K562 (cell line): Measurements from ENCODE around the gene ANKS1A.
"Not testable (repeated sequence)": the region's sequence is repeated elsewhere in the genome, so short reads cannot be mapped to it uniquely, and the experiment has no call there.

Source experiments
- HDGF ChIP-seq: fragments of 450-650 bp; IDR thresholded peaks from 2 replicates; pipeline ENCODE4 v1.6.1; 2016
- KLF10 ChIP-seq: fragments of 250-450 bp; sonication (Bioruptor Pico); IDR thresholded peaks from 2 replicates; pipeline ENCODE4 v1.6.1; 2021; ENCODE audit warnings: matching md5 sums
- SOX6 ChIP-seq: fragments of 450-650 bp; IDR thresholded peaks from 2 replicates; pipeline ENCODE4 v1.6.1; 2014; ENCODE audit warnings: mild to moderate bottlenecking
- TAF15 ChIP-seq: fragments of 200-400 bp; formaldehyde crosslinking; IDR thresholded peaks from 2 replicates; pipeline ENCODE4 v1.6.1; 2017; ENCODE audit warnings: mild to moderate bottlenecking, low read depth, low read length, moderate library complexity
- TGIF2 ChIP-seq: sonication (generic); formaldehyde crosslinking; IDR thresholded peaks from 2 replicates; pipeline ENCODE4 v1.8.1; 2022; ENCODE audit warnings: mild to moderate bottlenecking, missing genetic modification reagents, moderate library complexity
- TF ChIP-seq, protein P1 (sequence below), 3 experiments: IDR thresholded peaks in 2 of 3; conservative IDR thresholded peaks in 1 of 3; 2 replicates each; pipeline ENCODE4 v1.5.1; 2011 to 2012; ENCODE audit warnings: low read length in 3 of 3, mild to moderate bottlenecking in 3 of 3, control low read depth in 2 of 3, improper control_type of control experiment in 1 of 3, inconsistent platforms in 1 of 3, low read depth in 1 of 3, mixed read lengths in 1 of 3, moderate library complexity in 1 of 3; ENCODE audit not compliant: insufficient read depth in 2 of 3
- TF ChIP-seq, protein P2 (sequence below): fragments of 450-650 bp; formaldehyde crosslinking; IDR thresholded peaks from 2 replicates; pipeline ENCODE4 v1.4.0; 2020; ENCODE audit warnings: mild to moderate bottlenecking, moderate library complexity

DNA sequence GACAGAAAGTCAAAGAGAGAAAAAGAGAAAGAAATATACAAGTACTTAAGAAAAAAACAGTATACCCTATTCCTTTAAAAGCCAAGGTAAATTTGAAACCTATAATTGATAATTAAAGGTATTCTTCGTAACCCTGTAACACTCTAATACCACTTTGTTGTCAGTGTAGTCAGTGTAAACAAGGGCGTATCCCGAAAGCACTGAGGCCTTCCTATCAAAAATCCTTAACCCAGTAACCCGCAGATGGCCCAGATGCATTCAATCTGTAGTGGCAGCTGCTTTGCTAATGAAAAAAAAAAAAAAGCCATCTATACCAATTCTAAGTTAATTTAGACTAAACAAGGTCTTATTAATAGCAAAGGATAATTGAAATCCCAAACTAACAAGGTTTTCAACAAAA is 110.9 kb downstream of the ANKS1A start:
- not testable (repeated sequence) for TF ChIP-seq TAF15, TGIF2, SOX6, HDGF, KLF10
- TF ChIP-seq, protein P1, sequence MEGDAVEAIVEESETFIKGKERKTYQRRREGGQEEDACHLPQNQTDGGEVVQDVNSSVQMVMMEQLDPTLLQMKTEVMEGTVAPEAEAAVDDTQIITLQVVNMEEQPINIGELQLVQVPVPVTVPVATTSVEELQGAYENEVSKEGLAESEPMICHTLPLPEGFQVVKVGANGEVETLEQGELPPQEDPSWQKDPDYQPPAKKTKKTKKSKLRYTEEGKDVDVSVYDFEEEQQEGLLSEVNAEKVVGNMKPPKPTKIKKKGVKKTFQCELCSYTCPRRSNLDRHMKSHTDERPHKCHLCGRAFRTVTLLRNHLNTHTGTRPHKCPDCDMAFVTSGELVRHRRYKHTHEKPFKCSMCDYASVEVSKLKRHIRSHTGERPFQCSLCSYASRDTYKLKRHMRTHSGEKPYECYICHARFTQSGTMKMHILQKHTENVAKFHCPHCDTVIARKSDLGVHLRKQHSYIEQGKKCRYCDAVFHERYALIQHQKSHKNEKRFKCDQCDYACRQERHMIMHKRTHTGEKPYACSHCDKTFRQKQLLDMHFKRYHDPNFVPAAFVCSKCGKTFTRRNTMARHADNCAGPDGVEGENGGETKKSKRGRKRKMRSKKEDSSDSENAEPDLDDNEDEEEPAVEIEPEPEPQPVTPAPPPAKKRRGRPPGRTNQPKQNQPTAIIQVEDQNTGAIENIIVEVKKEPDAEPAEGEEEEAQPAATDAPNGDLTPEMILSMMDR (IDR thresholded peaks at IDR 0.05 in 2 of 3, conservative IDR thresholded peaks at IDR 0.05 in 1 of 3; ENCODE audit: insufficient read depth in 2 of 3, low read depth in 1 of 3, low read length in 3 of 3): not testable (repeated sequence)
- TF ChIP-seq, protein P2, sequence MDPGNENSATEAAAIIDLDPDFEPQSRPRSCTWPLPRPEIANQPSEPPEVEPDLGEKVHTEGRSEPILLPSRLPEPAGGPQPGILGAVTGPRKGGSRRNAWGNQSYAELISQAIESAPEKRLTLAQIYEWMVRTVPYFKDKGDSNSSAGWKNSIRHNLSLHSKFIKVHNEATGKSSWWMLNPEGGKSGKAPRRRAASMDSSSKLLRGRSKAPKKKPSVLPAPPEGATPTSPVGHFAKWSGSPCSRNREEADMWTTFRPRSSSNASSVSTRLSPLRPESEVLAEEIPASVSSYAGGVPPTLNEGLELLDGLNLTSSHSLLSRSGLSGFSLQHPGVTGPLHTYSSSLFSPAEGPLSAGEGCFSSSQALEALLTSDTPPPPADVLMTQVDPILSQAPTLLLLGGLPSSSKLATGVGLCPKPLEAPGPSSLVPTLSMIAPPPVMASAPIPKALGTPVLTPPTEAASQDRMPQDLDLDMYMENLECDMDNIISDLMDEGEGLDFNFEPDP (CRISPR knock-in tag): not testable (repeated sequence)
